HepG2 (cell line): Measurements from ENCODE around the gene SPDYE6. TPM values are rescaled to one million over a fixed set of nuclear protein-coding genes. Genes with fewer than 3 reads are reported as not detected.

Experiments
- ARID5B ChIP-seq: IDR thresholded peaks from 2 replicates; pipeline ENCODE4 v1.4.0; 2020; ENCODE audit warnings: mild to moderate bottlenecking, missing genetic modification reagents
- CENPBD1 ChIP-seq: sonication (generic); formaldehyde crosslinking; IDR thresholded peaks from 2 replicates; pipeline ENCODE4 v1.8.0; 2022; ENCODE audit warnings: missing genetic modification reagents, low read depth, mild to moderate bottlenecking, borderline replicate concordance
- FOXA3 ChIP-seq: IDR thresholded peaks from 2 replicates; pipeline ENCODE4 v1.6.1; 2016; ENCODE audit warnings: missing genetic modification reagents, missing compliant biosample characterization
- FUBP1 ChIP-seq: sonication (generic); formaldehyde crosslinking; IDR thresholded peaks from 2 replicates; pipeline ENCODE4 v1.5.1; 2020; ENCODE audit warnings: missing genetic modification reagents, mild to moderate bottlenecking, borderline replicate concordance
- HNRNPH1 ChIP-seq: fragments of 200-400 bp; formaldehyde crosslinking; optimal IDR thresholded peaks from 2 replicates; pipeline ENCODE3; 2017; ENCODE audit warnings: mild to moderate bottlenecking, low read depth, low read length
- HNRNPL ChIP-seq: fragments of 200-400 bp; formaldehyde crosslinking; IDR thresholded peaks from 2 replicates; pipeline ENCODE4 v1.6.1; 2017; ENCODE audit warnings: mild to moderate bottlenecking, low read depth, low read length
- MTA1 ChIP-seq: sonication (generic); formaldehyde crosslinking; IDR thresholded peaks from 2 replicates; pipeline ENCODE4 v1.4.0; 2020; ENCODE audit warnings: missing genetic modification reagents, mild to moderate bottlenecking, borderline replicate concordance
- NPAS2 ChIP-seq: sonication (generic); formaldehyde crosslinking; IDR thresholded peaks from 2 replicates; pipeline ENCODE4 v1.8.0; 2022; ENCODE audit warnings: mild to moderate bottlenecking, missing genetic modification reagents, borderline replicate concordance
- ONECUT2 ChIP-seq: sonication (generic); formaldehyde crosslinking; IDR thresholded peaks from 2 replicates; pipeline ENCODE4 v1.4.0; 2020; ENCODE audit warnings: missing genetic modification reagents
- PHF21A ChIP-seq: sonication (generic); formaldehyde crosslinking; IDR thresholded peaks from 2 replicates; pipeline ENCODE4 v1.5.0; 2020; ENCODE audit warnings: mild to moderate bottlenecking, missing genetic modification reagents
- PRMT3 ChIP-seq: sonication (generic); formaldehyde crosslinking; IDR thresholded peaks from 2 replicates; pipeline ENCODE4 v1.8.1; 2022; ENCODE audit warnings: low read depth, mild to moderate bottlenecking, moderate library complexity, missing genetic modification reagents, borderline replicate concordance
- RORA ChIP-seq: sonication (generic); formaldehyde crosslinking; IDR thresholded peaks from 2 replicates; pipeline ENCODE4 v1.5.0; 2020; ENCODE audit warnings: mild to moderate bottlenecking, missing genetic modification reagents, moderate library complexity
- RXRB ChIP-seq: IDR thresholded peaks from 2 replicates; pipeline ENCODE4 v1.6.1; 2016; ENCODE audit warnings: borderline replicate concordance, missing genetic modification reagents, missing compliant biosample characterization
- ZBTB33 ChIP-seq: sonication (generic); formaldehyde crosslinking; IDR thresholded peaks from 2 replicates; pipeline ENCODE4 v1.4.0; 2020; ENCODE audit warnings: missing genetic modification reagents
- ZMAT5 ChIP-seq: sonication (generic); formaldehyde crosslinking; IDR thresholded peaks from 2 replicates; pipeline ENCODE4 v1.5.0; 2020; ENCODE audit warnings: mild to moderate bottlenecking, low read depth, missing genetic modification reagents, borderline replicate concordance
- ZNF18 ChIP-seq: sonication (generic); formaldehyde crosslinking; IDR thresholded peaks from 2 replicates; pipeline ENCODE4 v1.8.0; 2022; ENCODE audit warnings: mild to moderate bottlenecking, missing genetic modification reagents; ENCODE audit not compliant: insufficient replicate concordance
- polyA plus RNA-seq, 8 experiments: library from polyadenylated mRNA; depleted of rRNA in 3 of 8; stranded (reverse) in 7 of 8; unstranded in 1 of 8; fragments of >200 nt; fragmentation: Illumina TruSeq in 4 of 8; extraction: Trizol in 4 of 8; gene quantifications; 2 replicates each; pipeline versions ENCODE4 v1.2.1 to v1.2.3, GENCODE V29; 2011 to 2016; ENCODE audit warnings: low read depth in 4 of 8, missing spikeins in 1 of 8, mixed read lengths in 1 of 8; ENCODE audit not compliant: insufficient read depth in 1 of 8
- total RNA-seq, 5 experiments: library from RNA; depleted of rRNA; stranded (reverse); fragments of >200 nt; fragmentation: Illumina TruSeq; extraction: Trizol; gene quantifications; 2 replicates each; pipeline ENCODE4 v1.2.3, GENCODE V29; 2016; ENCODE audit warnings: low read depth in 1 of 5

The SPDYE6 gene
- total and polyA plus RNA-seq, 2 of the 13 experiments (the other 11 are each of a cell fraction or from before 2014, with no cell fraction given), result 0.07 TPM; not detected in 1

- peak; percentile 96 for TF ChIP-seq HNRNPL
- peak; percentile 50; the same call in 1 of the 2 replicates for TF ChIP-seq MTA1
- no peak for TF ChIP-seq ZMAT5
- TF ChIP-seq RORA (CRISPR knock-in tag), result no peak
- TF ChIP-seq FUBP1 (CRISPR knock-in tag), result no peak
- peak; percentile 31; the same call in 1 of the 2 replicates for TF ChIP-seq FOXA3 (CRISPR knock-in tag)
- TF ChIP-seq ONECUT2 (CRISPR knock-in tag), result no peak
- TF ChIP-seq CENPBD1 (CRISPR knock-in tag), result no peak
- peak; percentile 55; the same call in 1 of the 2 replicates for TF ChIP-seq RXRB (CRISPR knock-in tag)
- TF ChIP-seq ZNF18 (CRISPR knock-in tag), result peak; percentile 70
- TF ChIP-seq ZBTB33, result 0 out of 2 replicates have a peak, but pooled peaks have one; percentile 18
- no peak for TF ChIP-seq ARID5B
- TF ChIP-seq PHF21A, result peak; percentile 71
- no peak for TF ChIP-seq PRMT3 (CRISPR knock-in tag)
- no peak for TF ChIP-seq NPAS2 (CRISPR knock-in tag)
- TF ChIP-seq HNRNPH1, result no peak
Observed at GRCh38 chr7:102306916-102307677, 49.1 kb downstream of the SPDYE6 start (continued).
